ENCODE results near the gene TBC1D20. TPM values are rescaled to one million over a fixed set of nuclear protein-coding genes. Genes with fewer than 3 reads are reported as not detected.
"Not testable (repeated sequence)": the region's sequence is repeated elsewhere in the genome, so short reads cannot be mapped to it uniquely, and the experiment has no call there.

Gene TBC1D20
- total RNA-seq, 1 donor from 2014 or later, result 26.5 TPM

DNA sequence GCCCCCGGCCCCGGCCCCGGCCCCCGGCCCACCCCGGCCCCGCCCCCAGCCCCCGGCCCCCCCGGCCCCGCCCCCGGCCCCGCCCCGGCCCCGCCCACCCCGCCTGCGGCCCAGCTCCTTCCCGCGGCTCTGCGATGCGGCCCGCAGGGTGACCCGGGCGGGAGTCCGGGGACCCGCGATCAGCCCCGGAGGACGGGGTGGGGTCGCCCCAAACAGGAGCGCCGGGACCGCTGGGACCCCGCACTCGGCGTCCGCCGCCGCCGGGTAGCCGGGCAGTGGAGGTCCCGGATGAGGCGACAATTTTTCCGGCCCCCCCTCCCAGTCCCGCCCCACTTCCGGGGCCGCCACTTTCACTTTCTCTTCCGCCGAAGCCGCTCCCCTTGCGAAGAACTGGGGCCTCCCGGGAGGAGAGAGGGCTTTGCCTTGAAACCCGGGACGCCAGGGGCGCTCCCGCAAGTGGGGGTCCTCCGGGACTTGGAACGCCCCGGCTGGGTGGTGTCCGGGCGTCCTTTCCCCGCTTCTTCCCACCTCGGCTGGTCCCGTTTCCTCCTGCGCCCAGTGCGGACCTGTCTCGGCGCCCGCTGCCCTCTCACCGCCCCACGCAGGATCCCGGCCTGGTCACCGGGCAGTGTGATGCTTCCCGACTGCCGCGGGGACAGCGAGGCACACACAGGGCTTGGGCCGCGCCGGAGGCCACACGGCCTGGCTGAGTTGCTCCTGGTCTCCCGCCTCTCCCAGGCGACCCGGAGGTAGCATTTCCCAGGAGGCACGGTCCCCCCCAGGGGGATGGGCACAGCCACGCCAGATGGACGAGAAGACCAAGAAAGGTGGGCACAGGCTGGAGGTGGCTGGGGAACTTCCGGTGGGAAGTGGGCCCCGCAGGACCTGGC lies 54.1 kb downstream of the TBC1D20 start, which contains the start of gene RBCK1:
Gene RBCK1, plus strand, starts transcription at position 347 of the 890 bp plus-strand sequence. Its CDS starts 459 bp downstream, at position 806.
- DNase-seq (ENCODE audit: low spot score), result peak; percentile 96
- intact Hi-C loops (cut with DNase I), result loop anchor here (2.0 to 5.0 kb wide), 3 partner anchors 54 to 135 kb away; partner anchors contain the start of genes CSNK2A1 and TBC1D20

DNA sequence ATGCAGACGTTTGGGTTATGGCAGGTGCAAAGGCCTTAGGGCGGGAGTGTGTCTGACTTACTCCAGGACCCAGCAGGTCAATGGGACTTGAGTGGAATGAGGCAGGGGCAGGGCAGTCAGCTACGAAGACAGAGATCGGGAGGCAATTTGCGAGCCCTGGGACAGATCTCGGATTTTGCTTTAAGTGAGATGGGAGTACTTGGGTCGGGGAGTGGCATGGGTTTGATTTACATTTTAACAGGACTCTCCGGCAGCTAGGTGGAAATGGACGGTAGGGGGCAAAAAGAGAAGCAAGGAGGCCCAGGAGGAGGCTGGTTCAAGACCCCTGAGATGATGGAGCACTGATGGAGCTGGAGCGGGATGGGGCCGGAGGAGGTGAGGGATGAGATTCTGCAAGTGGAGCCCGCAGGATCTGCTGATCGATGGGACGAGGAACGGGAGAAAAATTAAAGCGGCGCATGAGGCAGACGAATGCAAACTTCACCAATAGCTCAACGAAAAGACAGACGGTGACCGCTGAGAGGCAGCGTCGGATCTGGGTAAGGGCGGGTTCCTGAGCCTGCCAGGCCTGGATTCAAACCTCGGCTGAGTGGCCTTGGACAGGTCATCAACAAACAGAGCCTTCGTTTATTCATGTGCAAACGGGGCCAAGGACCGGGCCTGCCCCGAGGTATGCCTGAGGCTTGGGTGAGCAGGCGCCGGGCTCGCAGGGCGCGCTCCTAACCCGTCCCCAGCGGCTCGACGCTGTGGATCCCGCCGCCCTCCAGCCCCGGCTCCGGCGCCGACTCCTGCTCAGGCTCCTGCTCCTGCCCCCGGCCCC lies 55.0 kb downstream of the TBC1D20 start:
- intact Hi-C loops (cut with DNase I), result loop anchor here (5.0 kb wide), 2 partner anchors 55 to 70 kb away; partner anchors contain the start of gene TBC1D20

DNA sequence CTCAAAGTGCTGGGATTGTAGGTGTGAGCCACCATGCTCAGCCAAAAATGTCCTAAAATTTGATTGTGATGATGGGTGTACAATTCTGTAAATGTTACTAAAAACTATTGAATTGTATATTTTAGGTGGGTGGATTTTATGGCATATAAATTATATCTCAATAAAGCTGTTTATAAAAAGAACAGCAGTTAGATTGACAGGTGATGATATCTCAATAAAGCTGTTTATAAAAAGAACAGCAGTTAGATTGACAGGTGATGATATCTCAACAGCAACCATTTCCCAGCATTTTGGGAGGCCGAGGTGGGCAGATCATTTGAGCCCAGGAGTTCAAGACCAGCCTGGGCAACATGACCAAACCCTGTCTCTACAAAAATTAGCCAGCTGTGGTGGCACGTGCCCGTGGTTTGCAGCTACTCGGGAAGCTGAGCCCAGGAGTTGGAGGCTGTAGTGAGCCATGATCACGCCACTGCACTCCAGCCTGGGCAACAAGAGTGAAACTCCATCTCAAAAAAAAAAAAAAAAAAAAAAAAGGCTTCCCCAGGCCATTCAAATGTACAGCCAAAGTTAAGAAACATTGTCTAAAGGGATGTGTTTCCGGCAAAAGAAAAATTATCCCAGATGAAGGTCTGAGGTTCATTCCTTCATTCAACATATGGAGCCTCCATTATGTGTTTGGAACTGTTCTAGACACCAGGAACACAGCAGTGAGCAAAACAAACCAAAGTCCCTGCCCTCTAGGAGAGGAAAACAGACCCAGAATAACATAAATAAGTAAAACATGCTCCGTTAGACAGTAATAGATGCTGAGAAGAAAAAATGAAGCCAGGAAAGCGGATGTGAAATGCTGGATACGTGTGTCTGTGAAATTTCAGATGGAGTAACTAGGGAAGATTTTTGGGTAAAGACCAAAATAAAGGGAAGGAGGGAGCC lies 55.9 kb downstream of the TBC1D20 start:
- intact Hi-C loops (cut with DNase I), result loop anchor here (5.0 kb wide), 2 partner anchors 56 to 71 kb away; partner anchors contain the start of gene TBC1D20
- DNase-seq (ENCODE audit: low spot score), result no peak

More for the DNA sequence above, 55.0 kb downstream of the TBC1D20 start:
- DNase-seq (ENCODE audit: low spot score), result peak; percentile 83

DNA sequence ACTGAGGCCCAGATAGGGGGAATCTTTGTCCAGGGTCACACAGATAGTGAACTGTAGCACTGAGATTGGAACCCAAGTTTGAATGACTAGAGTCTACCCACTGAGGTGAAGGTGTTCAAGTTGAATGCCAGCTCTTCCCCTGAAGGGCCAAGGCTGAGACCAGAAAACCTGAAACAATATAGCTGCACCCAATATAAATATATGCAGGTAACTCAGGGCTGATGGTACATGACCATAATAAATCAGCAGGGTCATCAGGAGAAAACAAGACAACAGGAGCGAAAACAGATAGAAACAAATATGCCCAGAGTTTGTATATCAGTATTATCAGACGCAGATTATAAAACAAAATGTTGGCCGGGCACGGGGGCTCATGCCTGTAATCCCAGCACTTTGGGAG lies 58.2 kb downstream of the TBC1D20 start:
- DNase-seq (ENCODE audit: low spot score), result no peak
- intact Hi-C loops (cut with DNase I), result no loop called here

DNA sequence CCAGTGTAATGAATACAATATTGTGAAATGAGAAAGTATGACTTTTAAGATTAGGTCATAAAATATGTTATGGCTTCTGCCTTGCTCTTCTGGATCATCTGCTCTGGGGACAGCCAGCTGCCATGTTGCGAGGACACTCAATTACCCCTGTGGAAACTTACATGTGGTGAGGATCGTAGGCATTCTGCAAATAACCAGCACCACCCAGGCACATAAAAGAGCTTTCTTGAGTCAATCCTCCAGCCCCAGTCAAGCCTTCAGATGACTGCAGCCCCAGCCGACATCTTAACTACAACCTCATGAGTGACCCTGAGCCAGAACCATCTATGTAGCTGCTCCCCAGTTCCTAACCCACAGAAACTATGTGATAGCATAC lies 58.8 kb downstream of the TBC1D20 start:
- no peak for DNase-seq (ENCODE audit: low spot score)
- intact Hi-C loops (cut with DNase I), result no loop called here

DNA sequence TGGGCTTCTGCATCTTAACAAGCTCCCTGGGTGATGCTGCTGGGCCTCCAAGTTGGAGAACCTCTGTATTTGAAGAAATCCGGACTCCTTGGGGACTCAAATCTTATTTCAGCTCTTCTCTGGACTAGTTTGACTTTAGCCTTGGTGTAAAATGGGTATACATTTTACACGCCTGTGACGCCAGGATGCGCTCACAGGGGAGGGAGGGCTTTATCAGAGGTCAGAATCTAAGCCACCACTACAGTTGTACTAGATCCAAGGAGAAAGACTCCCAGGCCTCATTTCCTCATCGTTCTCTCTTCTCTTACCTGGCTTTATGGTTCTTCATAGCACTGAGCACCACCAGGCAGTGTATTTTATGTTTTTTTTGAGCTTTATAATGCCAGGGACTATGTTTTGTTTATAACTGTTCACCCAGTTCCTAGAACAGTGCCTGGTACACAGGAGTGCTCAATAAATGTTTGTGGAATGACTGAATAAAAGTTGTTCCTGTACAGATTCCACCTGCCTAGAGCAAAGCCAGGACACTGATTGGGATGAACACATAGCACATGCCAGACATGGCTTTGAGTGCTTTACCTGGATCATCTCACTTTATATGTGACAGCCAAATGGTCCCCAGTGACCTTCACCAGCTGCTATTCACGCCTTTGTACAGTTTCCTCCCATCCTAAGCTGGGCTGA lies 59.3 kb downstream of the TBC1D20 start:
- no peak for DNase-seq (ENCODE audit: low spot score)
- intact Hi-C loops (cut with DNase I), result no loop called here

DNA sequence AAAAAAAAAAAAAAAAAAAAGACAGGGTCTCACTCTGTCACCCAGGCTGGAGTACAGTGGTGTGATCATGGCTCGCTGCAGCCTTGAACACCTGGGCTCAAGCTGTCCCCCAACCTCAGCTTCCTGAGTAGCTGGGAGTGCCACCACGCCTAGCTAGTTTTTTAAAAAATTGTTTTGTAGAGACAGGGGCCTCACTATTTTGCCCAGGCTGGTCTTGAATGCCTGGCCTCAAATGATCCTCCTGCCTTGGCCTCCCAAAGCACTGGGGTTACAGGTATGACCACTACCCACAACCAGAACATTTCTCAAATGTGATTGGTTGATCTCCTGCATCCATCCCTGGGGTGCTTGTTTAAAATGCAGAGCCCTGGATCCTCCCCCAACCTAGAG lies 59.8 kb downstream of the TBC1D20 start:
- no peak for DNase-seq (ENCODE audit: low spot score)
- intact Hi-C loops (cut with DNase I), result no loop called here

DNA sequence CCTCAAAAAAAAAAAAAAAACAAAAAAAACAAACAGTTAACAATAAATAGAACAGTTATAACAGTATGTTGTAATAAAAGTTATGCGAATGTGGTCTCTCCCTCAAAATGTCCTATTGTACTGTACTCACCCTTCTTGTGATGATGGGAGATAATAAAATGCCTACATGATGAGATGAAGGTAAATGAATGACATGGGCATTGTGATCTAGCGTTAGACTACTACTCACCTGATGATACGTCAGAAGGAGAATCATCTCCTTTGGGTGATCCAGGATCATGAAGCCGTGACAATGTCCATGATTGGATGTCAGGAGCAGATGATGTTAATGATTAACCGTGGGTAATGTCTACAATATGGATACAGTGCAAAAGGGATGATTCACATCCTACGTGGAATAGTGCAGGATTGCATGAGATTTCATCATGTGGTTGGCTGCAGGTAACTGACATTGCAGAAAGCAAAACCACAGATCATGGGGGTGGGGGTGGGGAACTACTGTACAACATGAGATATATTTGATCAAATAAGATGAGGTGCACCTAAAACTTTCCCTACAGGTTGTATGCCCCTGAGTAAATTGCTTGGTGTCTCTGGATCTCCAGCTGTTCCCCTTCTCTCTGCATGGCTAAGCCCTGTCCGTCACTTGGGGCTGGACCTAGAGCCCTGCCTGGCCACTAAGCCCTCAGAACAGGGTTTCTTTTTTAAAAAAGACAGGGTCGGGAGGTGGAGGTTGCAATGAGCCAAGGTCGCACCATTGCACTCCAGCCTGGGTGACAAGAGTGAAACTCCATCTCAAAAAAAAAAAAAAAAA lies 60.4 kb downstream of the TBC1D20 start:
- intact Hi-C loops (cut with DNase I), result no loop called here

DNA sequence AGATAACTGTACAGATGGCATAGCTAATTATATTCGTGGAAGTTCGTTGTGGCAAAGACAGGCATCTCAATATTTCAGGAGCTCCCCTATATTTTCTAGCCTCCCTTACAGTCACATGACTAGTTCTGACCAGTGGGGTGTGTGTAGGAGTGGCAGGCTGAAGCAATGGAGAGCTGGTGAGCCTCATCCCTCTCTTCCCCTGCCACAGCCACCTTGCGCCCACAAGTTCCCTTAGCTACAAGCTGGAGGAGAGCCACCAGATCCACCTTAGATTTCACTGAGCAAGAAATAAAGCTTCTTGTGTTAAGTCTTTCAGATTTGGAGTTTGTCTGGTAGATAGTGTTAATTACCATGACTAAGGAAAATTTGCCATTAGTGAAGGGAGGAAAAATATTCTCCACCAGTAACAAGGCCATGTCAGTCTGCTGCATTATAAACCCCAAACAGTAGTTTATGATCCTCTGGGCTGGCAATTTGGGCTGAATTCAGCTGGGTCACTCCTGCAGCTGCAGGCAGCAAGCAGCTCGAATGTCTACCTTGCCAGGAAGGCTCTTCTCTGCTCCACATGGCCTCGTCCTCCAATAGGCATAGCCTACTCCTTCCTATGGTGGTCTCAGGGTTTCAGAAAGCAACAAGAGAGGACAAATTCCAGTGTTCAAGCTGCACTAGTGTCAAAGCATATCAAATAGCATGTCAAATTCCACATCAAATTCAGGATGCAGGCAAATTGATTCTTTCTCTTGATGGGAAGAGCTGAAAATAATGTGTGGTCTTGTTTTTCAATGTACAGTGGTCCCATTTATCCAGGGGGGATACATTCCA lies 61.7 kb downstream of the TBC1D20 start:
- DNase-seq (ENCODE audit: low spot score), result no peak
- intact Hi-C loops (cut with DNase I), result no loop called here

More for the DNA sequence above, 60.4 kb downstream of the TBC1D20 start:
- no peak for DNase-seq (ENCODE audit: low spot score)

DNA sequence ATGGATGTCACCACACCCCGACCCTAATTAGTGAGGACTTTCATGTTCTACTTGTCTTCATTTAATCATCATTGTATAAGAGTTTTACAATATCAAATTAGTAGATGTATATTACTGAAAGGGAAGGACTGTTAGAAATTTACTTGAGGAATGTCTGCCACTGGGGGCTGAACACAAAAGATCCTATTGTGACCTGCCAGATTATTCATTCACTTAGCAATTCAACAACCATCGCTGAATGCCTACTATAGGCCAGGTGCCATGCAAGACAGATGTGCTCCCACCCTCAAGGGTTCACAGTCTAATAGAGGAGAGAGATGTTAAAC lies 62.2 kb downstream of the TBC1D20 start:
- no peak for DNase-seq (ENCODE audit: low spot score)
- intact Hi-C loops (cut with DNase I), result no loop called here

DNA sequence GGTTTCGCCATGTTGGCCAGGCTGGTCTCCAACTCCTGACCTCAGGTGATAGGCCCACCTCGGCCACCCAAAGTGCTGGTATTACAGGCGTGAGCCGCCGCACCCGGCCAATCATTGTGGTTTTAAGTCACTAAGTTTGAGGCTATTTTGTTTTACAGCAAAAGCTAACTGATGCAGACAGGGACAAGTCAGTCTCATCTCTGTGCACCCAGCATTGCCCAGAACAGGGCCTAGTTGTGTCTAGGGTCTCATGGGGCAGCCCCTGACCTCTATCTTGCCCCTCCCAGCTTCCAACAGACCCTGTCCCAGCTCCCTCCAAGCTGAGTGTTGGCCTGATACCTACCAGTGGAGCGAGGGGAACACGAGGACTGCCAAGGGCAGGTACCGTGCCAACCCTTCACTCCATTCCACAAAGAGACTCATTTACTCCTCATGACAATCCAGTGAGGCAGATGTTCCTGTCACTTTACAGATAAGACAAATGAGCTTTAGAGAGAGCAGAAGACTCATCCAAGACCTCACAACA lies 63.1 kb downstream of the TBC1D20 start:
- DNase-seq (ENCODE audit: low spot score), result no peak
- intact Hi-C loops (cut with DNase I), result no loop called here

DNA sequence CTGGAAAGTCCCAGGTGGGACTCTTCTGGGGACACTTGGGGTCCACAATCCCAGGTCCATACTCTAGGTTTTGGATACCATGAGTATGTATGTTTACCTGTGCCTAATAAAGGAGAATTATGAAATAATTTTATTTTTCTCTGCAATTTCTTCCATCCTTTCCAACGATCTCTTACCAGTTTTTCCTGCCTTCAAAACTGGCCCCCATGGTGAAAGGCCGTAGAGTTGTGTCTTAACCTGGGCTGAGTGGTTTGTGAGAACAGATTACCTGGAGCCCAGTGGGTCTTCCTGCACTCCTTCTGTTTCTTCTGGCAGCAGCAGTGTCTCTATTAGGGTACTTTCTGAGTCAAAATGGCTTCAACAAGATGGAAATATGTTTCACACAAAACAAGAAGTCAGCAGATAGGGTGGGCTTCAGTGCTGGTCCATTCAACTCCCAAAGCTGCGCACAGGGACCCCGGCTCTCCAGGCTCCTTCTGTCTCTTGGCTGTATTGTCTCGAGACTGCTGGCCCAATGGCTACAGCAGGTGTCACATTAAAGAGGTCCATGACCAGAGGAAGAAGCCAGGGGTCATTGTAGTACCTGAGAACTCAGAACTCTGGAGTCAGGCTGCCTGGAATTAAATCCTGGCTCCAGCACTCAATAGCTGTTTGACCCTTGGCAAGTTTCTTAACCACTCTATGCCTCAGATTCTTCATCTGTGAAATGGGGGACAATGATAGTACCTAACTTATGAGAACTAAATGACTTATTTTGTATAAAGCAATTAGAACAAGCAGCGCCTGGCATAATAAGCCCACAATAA lies 64.7 kb downstream of the TBC1D20 start:
- DNase-seq (ENCODE audit: low spot score), result no peak
- intact Hi-C loops (cut with DNase I), result no loop called here

DNA sequence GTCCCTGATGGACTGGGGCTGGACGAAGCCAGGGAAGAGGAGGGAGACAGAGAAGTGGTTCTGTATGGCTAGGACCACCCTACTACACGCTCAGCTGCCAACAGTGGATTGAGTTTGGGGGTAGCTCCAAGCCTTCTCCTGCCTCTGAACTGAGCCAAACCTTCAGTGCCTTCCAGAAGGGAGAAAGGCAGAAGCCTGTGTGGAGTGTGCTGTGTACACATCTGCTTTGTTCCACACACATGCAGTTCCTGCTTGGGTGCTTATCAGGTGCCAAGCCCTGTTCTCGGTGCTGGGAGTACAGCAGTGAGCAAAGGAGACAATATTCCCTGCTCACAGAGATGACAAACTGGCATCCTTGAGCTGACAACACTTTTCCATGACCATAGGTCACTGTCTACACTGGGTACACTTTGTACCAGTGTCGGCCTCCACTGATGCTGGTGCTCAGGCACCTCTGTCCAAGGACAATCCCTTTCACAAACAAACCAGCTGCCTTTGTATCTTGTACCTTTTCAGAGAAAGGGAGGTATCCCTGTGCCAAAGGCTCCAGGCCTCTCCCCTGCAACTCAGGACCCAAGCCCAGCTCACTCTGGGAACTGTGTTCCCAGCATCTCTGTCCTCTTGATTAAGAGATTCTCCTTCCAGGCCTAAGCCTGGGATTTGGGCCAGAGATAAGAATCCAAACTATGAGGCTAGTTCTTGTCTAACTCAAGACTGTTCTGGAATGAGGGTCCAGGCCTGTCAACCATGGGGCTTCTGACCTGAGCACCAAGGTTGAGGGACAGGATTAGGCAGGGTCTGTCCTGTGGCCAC lies 65.5 kb downstream of the TBC1D20 start:
- intact Hi-C loops (cut with DNase I), result no loop called here
- DNase-seq (ENCODE audit: low spot score), result no peak

DNA sequence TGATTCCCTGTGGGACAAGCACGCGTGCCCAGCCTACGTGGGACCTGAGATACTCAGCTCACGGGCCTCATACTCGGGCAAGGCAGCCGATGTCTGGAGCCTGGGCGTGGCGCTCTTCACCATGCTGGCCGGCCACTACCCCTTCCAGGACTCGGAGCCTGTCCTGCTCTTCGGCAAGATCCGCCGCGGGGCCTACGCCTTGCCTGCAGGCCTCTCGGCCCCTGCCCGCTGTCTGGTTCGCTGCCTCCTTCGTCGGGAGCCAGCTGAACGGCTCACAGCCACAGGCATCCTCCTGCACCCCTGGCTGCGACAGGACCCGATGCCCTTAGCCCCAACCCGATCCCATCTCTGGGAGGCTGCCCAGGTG lies 66.1 kb downstream of the TBC1D20 start:
- no peak for DNase-seq (ENCODE audit: low spot score)
- intact Hi-C loops (cut with DNase I), result no loop called here

DNA sequence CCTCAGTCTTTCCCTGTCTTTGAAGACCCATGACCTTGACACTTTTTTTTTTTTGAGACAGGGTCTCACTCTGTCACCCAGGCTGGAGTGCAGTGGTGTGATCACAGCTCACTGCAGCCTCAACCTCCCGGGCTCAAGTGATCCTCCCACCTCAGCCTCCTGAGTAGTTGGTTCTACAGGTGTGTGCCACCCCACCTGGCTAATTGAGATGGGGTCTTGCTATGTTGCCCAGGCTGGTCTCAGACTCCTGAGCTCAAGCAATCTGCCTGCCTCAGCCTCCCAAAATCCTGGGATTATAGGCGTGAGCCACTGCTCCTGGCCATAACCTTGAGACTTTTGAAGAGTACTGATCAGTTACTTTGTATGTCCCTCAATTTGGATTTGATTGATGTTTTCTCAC lies 69.0 kb downstream of the TBC1D20 start:
- intact Hi-C loops (cut with DNase I); DNase-seq (ENCODE audit: low spot score): not testable (repeated sequence)

Measured in cardiac septum (tissue), 1 donor.